HG02884 (cell line): ENCODE results near the gene KCNK7.
A peak's percentile ranks its signal among the peaks of the same experiment; 100 is the strongest.

Experiments
- ATAC-seq: cut with Tn5 transposase; IDR thresholded peaks from one replicate; pipeline ENCODE4 v1.9.1; 2021; ENCODE audit warnings: mild to moderate bottlenecking, moderate library complexity; ENCODE audit not compliant: unreplicated experiment

Gene KCNK7

GRCh38 chr11:65558930-65559509 lies 36.6 kb downstream of the KCNK7 start:
- no peak for ATAC-seq

GRCh38 chr11:65558002-65558929 lies 37.3 kb downstream of the KCNK7 start, which contains the start of gene LTBP3:
Gene LTBP3 (minus strand): TSS chr11:65558359. CDS start chr11:65557959, 400 bp downstream.
- ATAC-seq: no peak

GRCh38 chr11:65557280-65558001 lies 38.2 kb downstream of the KCNK7 start:
- no peak for ATAC-seq

- ATAC-seq: no peak
Observed at GRCh38 chr11:65556470-65557279, 38.9 kb downstream of the KCNK7 start.

DNA sequence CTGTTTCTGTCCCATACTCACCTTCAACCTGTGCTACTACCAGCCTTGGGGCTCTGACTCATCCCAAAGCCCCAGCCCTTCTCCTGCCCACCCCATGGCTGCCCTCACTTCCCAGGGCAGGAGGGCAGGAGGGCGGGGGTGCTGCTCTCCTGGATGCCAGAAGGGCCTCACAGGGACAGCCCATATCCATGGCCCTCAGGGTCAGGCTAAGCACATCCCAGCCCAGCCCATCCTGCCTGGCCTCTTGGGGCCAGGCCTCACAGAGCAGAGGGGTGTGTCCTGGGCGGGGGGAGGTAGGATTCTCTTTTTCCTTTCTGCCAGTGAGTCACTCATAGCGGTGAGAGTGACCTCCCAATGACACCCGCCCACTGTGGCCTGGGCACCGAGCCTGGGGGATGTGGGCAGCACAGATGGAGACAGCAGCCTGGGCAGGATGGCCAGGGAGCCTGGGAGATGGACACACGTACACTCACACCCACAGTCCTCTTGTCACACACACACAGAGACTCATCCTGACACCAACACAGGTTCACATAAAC lies 39.8 kb downstream of the KCNK7 start:
- no peak for ATAC-seq

GRCh38 chr11:65554842-65555430 lies 40.7 kb downstream of the KCNK7 start:
- no peak for ATAC-seq

- ATAC-seq: no peak
Observed at GRCh38 chr11:65554057-65554818, 41.4 kb downstream of the KCNK7 start.

GRCh38 chr11:65553301-65554001 lies 42.1 kb downstream of the KCNK7 start:
- no peak for ATAC-seq

DNA sequence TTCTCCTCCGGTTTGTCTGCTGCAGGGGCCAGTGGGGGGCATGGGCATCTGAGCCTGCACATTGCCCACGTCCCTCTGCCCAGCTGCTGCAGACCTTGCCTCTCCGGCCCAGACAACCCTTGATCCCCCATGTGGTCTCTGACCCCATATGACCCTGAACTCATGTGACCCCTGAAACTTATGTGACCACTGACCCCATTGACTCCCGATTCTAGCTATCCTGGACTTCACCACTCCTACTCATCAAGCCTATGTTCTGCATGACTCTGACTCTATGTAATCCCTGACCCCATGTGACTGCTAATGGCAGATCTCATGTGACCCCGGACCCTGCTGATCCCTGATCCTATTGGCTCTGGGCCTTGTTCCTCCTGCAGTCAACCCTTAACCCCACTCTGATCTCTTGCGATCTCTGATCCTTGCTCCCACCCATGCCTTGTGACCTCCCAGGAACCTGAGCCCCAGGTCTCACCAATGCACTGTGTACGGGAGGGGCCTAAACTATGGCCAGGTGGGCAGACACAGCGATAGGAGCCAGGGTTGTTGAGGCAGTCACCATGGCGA lies 43.1 kb downstream of the KCNK7 start:
- no peak for ATAC-seq

DNA sequence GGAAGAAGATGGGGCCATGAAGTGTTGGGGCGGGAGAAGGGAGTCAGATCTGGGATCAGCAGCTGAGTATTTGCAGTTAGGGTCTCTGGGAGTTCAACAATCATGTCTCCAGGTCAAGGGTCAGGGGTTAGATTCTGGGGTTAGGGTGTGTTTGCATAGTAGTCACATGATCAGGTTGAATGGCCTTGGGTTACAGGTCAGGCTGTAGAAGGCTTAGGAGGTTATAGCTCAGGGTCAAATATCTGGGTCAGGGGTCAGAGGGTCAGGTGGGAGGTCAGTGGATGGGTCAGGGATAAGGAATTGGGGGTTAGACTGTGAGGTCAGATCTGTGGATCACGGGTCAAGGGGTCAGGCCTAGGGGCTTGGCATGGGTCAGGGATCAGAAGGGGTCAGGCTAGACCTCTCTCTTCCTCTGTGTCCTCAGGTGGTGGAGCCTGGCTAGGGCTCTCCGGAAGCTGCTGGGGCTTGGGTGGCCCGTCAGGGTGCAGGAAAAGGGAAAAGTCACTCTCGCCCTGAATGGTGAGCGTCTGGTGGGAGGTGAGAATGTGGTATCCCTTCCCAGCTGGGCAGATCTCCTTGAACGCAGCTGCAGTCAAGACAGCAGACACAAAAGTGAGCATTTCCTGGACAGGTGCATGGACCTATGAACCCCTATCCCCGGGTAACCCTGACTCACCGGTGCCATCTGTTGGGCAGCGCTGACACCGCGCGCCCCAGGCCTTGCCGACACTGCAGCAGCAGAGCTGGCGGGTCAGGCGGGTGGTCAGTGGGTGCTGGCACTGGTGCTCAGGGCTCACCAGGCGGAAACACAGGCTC lies 43.8 kb downstream of the KCNK7 start:
- peak; percentile 68 for ATAC-seq

- no peak for ATAC-seq
Observed at GRCh38 chr11:65549096-65549495, 46.5 kb downstream of the KCNK7 start.

- ATAC-seq: no peak
Observed at GRCh38 chr11:65548395-65548794, 47.2 kb downstream of the KCNK7 start.

- ATAC-seq: no peak
Observed at GRCh38 chr11:65547446-65548125, 48.0 kb downstream of the KCNK7 start.

GRCh38 chr11:65546217-65546958 lies 49.2 kb downstream of the KCNK7 start:
- ATAC-seq: peak; percentile 65

- no peak for ATAC-seq
Observed at GRCh38 chr11:65545853-65546216, 49.8 kb downstream of the KCNK7 start.
